ENCODE data around the gene POU6F2.

POU6F2 gene

GRCh38 chr7:39432807-39433416 is 455.2 kb downstream of the POU6F2 start:
- Histone ChIP-seq H3K27me3 (no peaks in the 10 kb centered on the region), H3K36me3 (no peaks in the 10 kb centered on the region), H3K4me3 (no peak overlapping the region), H3K9me3 (no peaks in the 10 kb centered on the region), H3K4me1 (peaks cover 0 to 12% (median 3%) of the 10 kb centered on the region in 4 donors), H3K27ac (no peak overlapping the region)
- DNase-seq: no peak
- no peak for TF ChIP-seq CTCF (IDR thresholded peaks at IDR 0.05)
- intact Hi-C loops (cut with DNase I; ENCODE audit: low total_unique reads): no loop called here

- H3K4me1 ChIP-seq: peaks cover 0 to 6% (median 0%) of the 10 kb centered on the region in 4 donors
- no peaks in the 10 kb centered on the region for H3K27me3 ChIP-seq
- no peak for TF ChIP-seq CTCF (IDR thresholded peaks at IDR 0.05)
- H3K9me3 ChIP-seq: no peaks in the 10 kb centered on the region
- intact Hi-C loops (cut with DNase I; ENCODE audit: low total_unique reads): no loop called here
- no peak overlapping the region for H3K4me3 ChIP-seq
- no peak overlapping the region for H3K27ac ChIP-seq
- H3K36me3 ChIP-seq: no peaks in the 10 kb centered on the region
- no peak for DNase-seq
These were observed 455.8 kb downstream of the POU6F2 start for GRCh38 chr7:39433550-39433949.

- H3K9me3 ChIP-seq: no peaks in the 10 kb centered on the region
These were observed 456.3 kb downstream of the POU6F2 start for GRCh38 chr7:39434012-39434411.

GRCh38 chr7:39446546-39446945 is 468.8 kb downstream of the POU6F2 start:
- no peak overlapping the region for H3K4me3 ChIP-seq
- H3K9me3 ChIP-seq: no peaks in the 10 kb centered on the region
- H3K4me1 ChIP-seq: no peaks in the 10 kb centered on the region
- H3K27me3 ChIP-seq: no peaks in the 10 kb centered on the region
- no peak for TF ChIP-seq CTCF (IDR thresholded peaks at IDR 0.05)
- DNase-seq: no peak
- no peaks in the 10 kb centered on the region for H3K36me3 ChIP-seq
- no peak overlapping the region for H3K27ac ChIP-seq
- intact Hi-C loops (cut with DNase I; ENCODE audit: low total_unique reads): no loop called here

More at GRCh38 chr7:39434012-39434411, 456.3 kb downstream of the POU6F2 start:
- TF ChIP-seq CTCF (IDR thresholded peaks at IDR 0.05): no peak
- peaks cover 0 to 4% (median 0%) of the 10 kb centered on the region in 4 donors for H3K4me1 ChIP-seq
- H3K27me3 ChIP-seq: no peaks in the 10 kb centered on the region
- no peak overlapping the region for H3K4me3 ChIP-seq
- no peak overlapping the region for H3K27ac ChIP-seq
- no peak for DNase-seq
- no peaks in the 10 kb centered on the region for H3K36me3 ChIP-seq
- intact Hi-C loops (cut with DNase I; ENCODE audit: low total_unique reads): no loop called here

- Histone ChIP-seq H3K27me3 (no peaks in the 10 kb centered on the region), H3K4me1 (no peaks in the 10 kb centered on the region), H3K36me3 (no peaks in the 10 kb centered on the region), H3K4me3 (no peak overlapping the region), H3K27ac (no peak overlapping the region), H3K9me3 (no peaks in the 10 kb centered on the region)
- intact Hi-C loops (cut with DNase I; ENCODE audit: low total_unique reads): no loop called here
- no peak for TF ChIP-seq CTCF (IDR thresholded peaks at IDR 0.05)
- DNase-seq: no peak
These were observed 474.2 kb downstream of the POU6F2 start for GRCh38 chr7:39451901-39452300.
